Stomach (tissue), 9 donors: ENCODE measurements around the gene MDM2. TPM values are rescaled to one million over a fixed set of nuclear protein-coding genes. Genes with fewer than 3 reads are reported as not detected.

Experiments used
- DNase-seq, 2 donors: peaks; one replicate each; pipeline versions ENCODE4 v3.0.0 to v3.0.0-alpha.2; 2013 to 2019
- H3K27ac ChIP-seq, 5 donors: fragments of 200-600 bp in 4 of 5; sonication (generic) in 4 of 5; one replicate each; pipeline ENCODE4 v1.5.1; 2013 to 2019; ENCODE audit warnings: mild to moderate bottlenecking in 1 of 5, moderate library complexity in 1 of 5
- H3K27me3 ChIP-seq, 3 donors: fragments of 200-600 bp; sonication (generic); one replicate each; pipeline ENCODE4 v1.5.1; 2017 to 2019; ENCODE audit warnings: mixed run types in 1 of 3
- H3K36me3 ChIP-seq, 4 donors: fragments of 200-600 bp; sonication (generic); 1 replicate in 3 of 4; 2 replicates in 1 of 4; pipeline ENCODE4 v1.5.1; 2016 to 2019
- H3K4me1 ChIP-seq, 4 donors: fragments of 200-600 bp; sonication (generic); one replicate each; pipeline ENCODE4 v1.5.1; 2016 to 2019
- H3K4me3 ChIP-seq, 4 donors: fragments of 200-600 bp; sonication (generic) in 3 of 4; one replicate each; pipeline ENCODE4 v1.5.1; 2016 to 2019; ENCODE audit warnings: mild to moderate bottlenecking in 1 of 4
- H3K9me3 ChIP-seq, 4 donors: fragments of 200-600 bp; sonication (generic); one replicate each; pipeline ENCODE4 v1.5.1; 2016 to 2019
- EP300 ChIP-seq: sonication (generic); formaldehyde crosslinking; IDR thresholded peaks from one replicate; pipeline ENCODE4 v1.6.1; 2017; ENCODE audit warnings: antibody characterized with exemption
- POLR2A ChIP-seq, 4 donors: fragments of 450-650 bp; IDR thresholded peaks; one replicate each; pipeline ENCODE4 v1.6.1; 2016; ENCODE audit warnings: antibody characterized with exemption in 4 of 4, control low read depth in 2 of 4, mild to moderate bottlenecking in 1 of 4, moderate library complexity in 1 of 4
- POLR2AphosphoS5 ChIP-seq, 3 donors: sonication (generic); formaldehyde crosslinking; IDR thresholded peaks; one replicate each; pipeline ENCODE4 v1.6.1; 2016; ENCODE audit warnings: antibody characterized with exemption in 3 of 3
- WGBS, 5 donors: extraction: QIAGEN DNeasy Blood & Tissue Kit in 3 of 5; methylation state at CpG; one replicate each; pipeline versions ENCODE4 v1.1.5 to v1.1.7; 2013 to 2018; 5-methylcytosine and 5-hydroxymethylcytosine counted together
- intact Hi-C: fragments of 100-400 bp; cut with DNase I; formaldehyde crosslinking; loops from one replicate; pipeline ENCODE4 v1.15.1; 2023; ENCODE audit warnings: low total_unique reads
- polyA plus RNA-seq, 3 donors: library from polyadenylated mRNA; stranded (reverse); fragments of 200-250 nt; gene quantifications; one replicate each; pipeline ENCODE4 v1.2.3, GENCODE V29; 2013
- total RNA-seq, 5 donors: library from RNA; depleted of rRNA; stranded (reverse); fragments of >200 nt; gene quantifications; one replicate each; pipeline versions ENCODE4 v1.1.0 to v1.2.3, GENCODE V29; 2014 to 2016
- TF ChIP-seq, protein P1 (sequence below), 7 experiments: fragments of 450-650 bp in 4 of 7; fragments of 200-600 bp in 3 of 7; sonication (generic) in 3 of 7; IDR thresholded peaks; one replicate each; pipeline ENCODE4 v1.5.1; 2016 to 2019; ENCODE audit warnings: antibody characterized with exemption in 7 of 7, control low read depth in 2 of 7, mild to moderate bottlenecking in 1 of 7
- donor health status: healthy with polysubstance abuse.
- donor health status: Bipolar disorder and iron deficiency.
- donor health status: healthy.

Gene MDM2
- total and polyA plus RNA-seq, 8 donors = 16.8 to 151 (median 62.1) TPM

GRCh38 chr12:68886636-68887572 lies 78.9 kb downstream of the MDM2 start:
- DNase-seq = no peak
- WGBS, 5 donors = 46 to 67% (median 56%) methylated on average over 5 of the region's 5 CpGs
- intact Hi-C loops = no loop called here
- no peaks in the 10 kb centered on the region for H3K4me1 ChIP-seq
- H3K27me3 ChIP-seq = no peaks in the 10 kb centered on the region
- no peak overlapping the region for H3K4me3 ChIP-seq
- H3K36me3 ChIP-seq = peaks cover 0 to 14% (median 11%) of the 10 kb centered on the region in 4 donors
- H3K9me3 ChIP-seq = no peaks in the 10 kb centered on the region
- no peak for TF ChIP-seq POLR2A (IDR thresholded peaks at IDR 0.05)
- no peak for TF ChIP-seq POLR2AphosphoS5 (IDR thresholded peaks at IDR 0.05)
- TF ChIP-seq, protein P1, sequence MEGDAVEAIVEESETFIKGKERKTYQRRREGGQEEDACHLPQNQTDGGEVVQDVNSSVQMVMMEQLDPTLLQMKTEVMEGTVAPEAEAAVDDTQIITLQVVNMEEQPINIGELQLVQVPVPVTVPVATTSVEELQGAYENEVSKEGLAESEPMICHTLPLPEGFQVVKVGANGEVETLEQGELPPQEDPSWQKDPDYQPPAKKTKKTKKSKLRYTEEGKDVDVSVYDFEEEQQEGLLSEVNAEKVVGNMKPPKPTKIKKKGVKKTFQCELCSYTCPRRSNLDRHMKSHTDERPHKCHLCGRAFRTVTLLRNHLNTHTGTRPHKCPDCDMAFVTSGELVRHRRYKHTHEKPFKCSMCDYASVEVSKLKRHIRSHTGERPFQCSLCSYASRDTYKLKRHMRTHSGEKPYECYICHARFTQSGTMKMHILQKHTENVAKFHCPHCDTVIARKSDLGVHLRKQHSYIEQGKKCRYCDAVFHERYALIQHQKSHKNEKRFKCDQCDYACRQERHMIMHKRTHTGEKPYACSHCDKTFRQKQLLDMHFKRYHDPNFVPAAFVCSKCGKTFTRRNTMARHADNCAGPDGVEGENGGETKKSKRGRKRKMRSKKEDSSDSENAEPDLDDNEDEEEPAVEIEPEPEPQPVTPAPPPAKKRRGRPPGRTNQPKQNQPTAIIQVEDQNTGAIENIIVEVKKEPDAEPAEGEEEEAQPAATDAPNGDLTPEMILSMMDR (IDR thresholded peaks at IDR 0.05) = no peak
- no peak for TF ChIP-seq EP300
- no peak overlapping the region for H3K27ac ChIP-seq

GRCh38 chr12:68887641-68888040 lies 79.7 kb downstream of the MDM2 start:
- H3K36me3 ChIP-seq = peaks cover 0 to 13% (median 10%) of the 10 kb centered on the region in 4 donors
- intact Hi-C loops = no loop called here
- no peaks in the 10 kb centered on the region for H3K9me3 ChIP-seq
- DNase-seq = no peak
- TF ChIP-seq POLR2AphosphoS5 (IDR thresholded peaks at IDR 0.05) (no peak), EP300 (no peak), POLR2A (IDR thresholded peaks at IDR 0.05) (no peak)
- TF ChIP-seq, protein P1 (IDR thresholded peaks at IDR 0.05) = no peak
- H3K4me1 ChIP-seq = no peaks in the 10 kb centered on the region
- H3K4me3 ChIP-seq = no peak overlapping the region
- H3K27me3 ChIP-seq = no peaks in the 10 kb centered on the region
- WGBS, 5 donors = 84 to 97% (median 91%) methylated on average over 1 of the region's 1 CpG
- no peak overlapping the region for H3K27ac ChIP-seq

- Histone ChIP-seq H3K4me1 (no peaks in the 10 kb centered on the region), H3K9me3 (no peaks in the 10 kb centered on the region), H3K36me3 (peaks cover 0 to 13% (median 10%) of the 10 kb centered on the region in 4 donors), H3K4me3 (no peak overlapping the region), H3K27me3 (no peaks in the 10 kb centered on the region), H3K27ac (peak overlapping the region in 1 of 5 donors; percentile 1)
- no peak for DNase-seq
- TF ChIP-seq, protein P1 (IDR thresholded peaks at IDR 0.05) = no peak
- TF ChIP-seq EP300 (no peak), POLR2A (IDR thresholded peaks at IDR 0.05) (no peak), POLR2AphosphoS5 (IDR thresholded peaks at IDR 0.05) (no peak)
- intact Hi-C loops = no loop called here
Observed at GRCh38 chr12:68888243-68888642, 80.3 kb downstream of the MDM2 start.

- H3K27me3 ChIP-seq = no peaks in the 10 kb centered on the region
- 74 to 84% (median 77%) methylated on average over 4 of the region's 4 CpGs for WGBS, 5 donors
- intact Hi-C loops = no loop called here
- H3K9me3 ChIP-seq = no peaks in the 10 kb centered on the region
- no peaks in the 10 kb centered on the region for H3K4me1 ChIP-seq
- peaks cover 0 to 2% (median 0%) of the 10 kb centered on the region in 4 donors for H3K36me3 ChIP-seq
- TF ChIP-seq POLR2AphosphoS5 (IDR thresholded peaks at IDR 0.05) (no peak), EP300 (no peak), POLR2A (IDR thresholded peaks at IDR 0.05) (no peak)
- TF ChIP-seq, protein P1 (IDR thresholded peaks at IDR 0.05) = no peak
- H3K27ac ChIP-seq = peak overlapping the region in 3 of 5 donors; percentile 11 to 40 (median 25)
- H3K4me3 ChIP-seq = no peak overlapping the region
- DNase-seq = no peak
Observed at GRCh38 chr12:68890701-68891113, 82.7 kb downstream of the MDM2 start.
